ENCODE results near the gene ATAD3A.
"Not testable (repeated sequence)": the region's sequence is repeated elsewhere in the genome, so short reads cannot be mapped to it uniquely, and the experiment has no call there.

Gene ATAD3A

DNA sequence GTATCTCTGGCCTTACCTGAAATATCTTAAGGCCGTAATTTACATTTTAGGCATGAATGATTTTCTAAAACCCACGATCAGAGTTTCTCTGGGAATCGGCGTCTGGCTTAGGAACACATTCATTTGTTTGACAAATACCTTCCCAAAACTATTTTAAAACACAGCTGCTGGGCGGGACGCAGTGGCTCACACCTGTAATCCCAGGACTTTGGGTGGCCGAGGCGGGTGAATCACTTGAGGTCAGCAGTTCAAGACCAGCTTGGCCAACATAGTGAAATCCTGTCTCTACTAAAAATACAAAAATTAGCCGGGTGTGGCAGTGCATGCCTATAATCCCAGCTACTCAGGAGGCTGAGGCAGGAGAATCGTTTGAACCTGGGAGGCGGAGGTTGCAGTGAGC, 45.0 kb downstream of the ATAD3A start:
- H3K27me3 Mint-ChIP-seq: not testable (repeated sequence)

DNA sequence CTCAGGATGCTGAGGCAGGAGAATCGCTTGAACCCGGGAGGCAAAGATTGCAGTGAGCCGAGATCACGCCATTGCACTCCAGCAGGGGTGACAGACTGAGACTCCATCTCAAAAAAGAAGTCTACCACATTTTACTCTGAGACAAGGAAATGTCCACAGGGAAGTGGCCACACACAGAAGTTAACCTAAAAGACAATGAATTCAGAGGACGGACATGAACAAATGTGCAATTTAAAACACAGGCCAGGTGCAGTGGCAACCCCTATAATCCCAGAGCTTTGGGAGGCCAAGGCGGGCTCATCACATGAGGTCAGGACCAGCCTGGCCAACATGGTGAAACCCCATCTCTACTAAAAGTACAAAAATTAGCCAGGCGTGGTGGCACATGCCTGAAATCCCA, 45.7 kb downstream of the ATAD3A start:
- H3K4me1 Mint-ChIP-seq; H3K36me3 Mint-ChIP-seq; DNase-seq (ENCODE audit: low spot score in 2 of 2); H3K27me3 Mint-ChIP-seq; H3K9me3 Mint-ChIP-seq; H3K4me3 Mint-ChIP-seq; H3K27ac Mint-ChIP-seq; ATAC-seq (ENCODE audit: low read depth): not testable (repeated sequence)

More for the DNA sequence above, 45.0 kb downstream of the ATAD3A start:
- not testable (repeated sequence) for H3K27ac Mint-ChIP-seq; H3K36me3 Mint-ChIP-seq; ATAC-seq (ENCODE audit: low read depth); DNase-seq (ENCODE audit: low spot score in 2 of 2); H3K4me3 Mint-ChIP-seq; H3K9me3 Mint-ChIP-seq; H3K4me1 Mint-ChIP-seq

GRCh38 chr1:1558591-1558990, 46.6 kb downstream of the ATAD3A start:
- Mint-ChIP-seq H3K36me3 (peaks cover 5% of the 10 kb centered on the region), H3K27ac (peak overlapping the region; percentile 31), H3K4me1 (peaks cover 5% of the 10 kb centered on the region), H3K27me3 (no peaks in the 10 kb centered on the region), H3K4me3 (no peak overlapping the region), H3K9me3 (no peaks in the 10 kb centered on the region)
- ATAC-seq (ENCODE audit: low read depth): no peak
- no peak for DNase-seq (ENCODE audit: low spot score in 2 of 2)

- Mint-ChIP-seq H3K4me3 (no peak overlapping the region), H3K27ac (peak overlapping the region; percentile 31), H3K27me3 (no peaks in the 10 kb centered on the region), H3K9me3 (no peaks in the 10 kb centered on the region), H3K4me1 (peaks cover 5% of the 10 kb centered on the region), H3K36me3 (peaks cover 10% of the 10 kb centered on the region)
- DNase-seq (ENCODE audit: low spot score in 2 of 2) (no peak), ATAC-seq (ENCODE audit: low read depth) (no peak)
These were observed 47.1 kb downstream of the ATAD3A start for GRCh38 chr1:1559066-1559465.

GRCh38 chr1:1560178-1560577, 48.2 kb downstream of the ATAD3A start:
- Mint-ChIP-seq H3K4me1 (peaks cover 9% of the 10 kb centered on the region), H3K36me3 (peaks cover 19% of the 10 kb centered on the region), H3K4me3 (no peak overlapping the region), H3K9me3 (no peaks in the 10 kb centered on the region), H3K27ac (no peak overlapping the region), H3K27me3 (no peaks in the 10 kb centered on the region)
- no peak for ATAC-seq (ENCODE audit: low read depth)
- DNase-seq (ENCODE audit: low spot score in 2 of 2): no peak

- DNase-seq (ENCODE audit: low spot score in 2 of 2): no peak
- H3K36me3 Mint-ChIP-seq: peaks cover 21% of the 10 kb centered on the region
- no peaks in the 10 kb centered on the region for H3K9me3 Mint-ChIP-seq
- no peaks in the 10 kb centered on the region for H3K27me3 Mint-ChIP-seq
- H3K4me1 Mint-ChIP-seq: peaks cover 8% of the 10 kb centered on the region
- no peak overlapping the region for H3K4me3 Mint-ChIP-seq
- peak overlapping the region; percentile 84 for H3K27ac Mint-ChIP-seq
- no peak for ATAC-seq (ENCODE audit: low read depth)
These were observed 50.0 kb downstream of the ATAD3A start for GRCh38 chr1:1561801-1562470.

DNA sequence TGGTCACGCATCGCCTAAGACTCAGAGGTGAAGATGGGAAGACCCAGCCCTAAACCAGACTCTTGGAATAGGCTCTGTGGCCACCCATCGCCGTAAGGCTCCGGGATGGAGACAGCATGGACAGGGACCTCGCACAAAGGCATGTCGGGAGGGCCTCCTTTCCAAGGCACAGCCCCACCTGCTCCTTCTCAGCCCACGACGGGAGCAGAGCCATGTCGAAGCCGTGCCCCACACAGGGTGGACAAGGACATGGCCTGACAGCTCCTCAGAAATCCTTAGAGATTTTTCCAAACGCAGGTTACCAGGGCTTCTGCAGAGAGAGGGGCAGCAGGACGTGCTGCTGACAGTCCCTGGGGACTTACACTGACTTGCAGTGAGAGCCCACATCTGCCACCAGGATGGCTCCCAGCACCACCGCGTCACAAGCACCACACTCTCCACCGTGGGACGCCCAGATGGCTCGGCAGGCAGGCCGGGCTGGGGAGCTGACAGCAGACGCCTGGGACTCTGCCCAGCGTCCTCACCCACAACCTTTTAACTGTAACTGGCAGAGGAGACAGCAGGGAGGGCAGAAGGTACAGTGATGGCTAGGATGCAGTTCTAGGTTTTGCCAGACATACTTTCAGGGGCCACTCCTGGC, 50.7 kb downstream of the ATAD3A start:
- H3K36me3 Mint-ChIP-seq: peaks cover 21% of the 10 kb centered on the region
- no peak for ATAC-seq (ENCODE audit: low read depth)
- H3K4me1 Mint-ChIP-seq: peaks cover 15% of the 10 kb centered on the region
- no peak for DNase-seq (ENCODE audit: low spot score in 2 of 2)
- no peak overlapping the region for H3K27ac Mint-ChIP-seq
- no peak overlapping the region for H3K4me3 Mint-ChIP-seq
- H3K27me3 Mint-ChIP-seq: no peaks in the 10 kb centered on the region
- no peaks in the 10 kb centered on the region for H3K9me3 Mint-ChIP-seq

- ATAC-seq (ENCODE audit: low read depth) (no peak), DNase-seq (ENCODE audit: low spot score in 2 of 2) (no peak)
- Mint-ChIP-seq H3K36me3 (peaks cover 21% of the 10 kb centered on the region), H3K4me3 (no peak overlapping the region), H3K4me1 (peaks cover 13% of the 10 kb centered on the region), H3K27me3 (no peaks in the 10 kb centered on the region), H3K27ac (no peak overlapping the region), H3K9me3 (no peaks in the 10 kb centered on the region)
These were observed 51.7 kb downstream of the ATAD3A start for GRCh38 chr1:1563688-1564087.

DNA sequence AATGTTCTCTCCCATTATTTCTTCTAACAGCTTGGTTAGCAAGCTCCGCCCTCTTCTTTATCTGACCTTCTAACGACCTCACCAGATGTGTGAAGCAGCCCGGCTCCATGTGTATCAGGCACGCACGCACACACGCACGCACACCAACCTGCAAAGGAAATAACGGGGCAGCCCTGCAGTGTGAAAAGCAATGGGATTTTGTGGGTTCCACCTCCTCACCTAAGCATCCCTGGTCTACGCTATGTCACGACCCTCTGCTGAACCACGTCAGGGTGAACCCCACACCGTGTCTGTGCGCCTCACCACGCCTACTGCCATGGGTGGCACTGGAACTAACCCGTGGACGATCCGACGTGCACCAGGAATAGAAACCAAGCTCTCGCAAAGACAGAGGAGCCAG, 52.3 kb downstream of the ATAD3A start:
- DNase-seq (ENCODE audit: low spot score in 2 of 2) (no peak), ATAC-seq (ENCODE audit: low read depth) (no peak)
- peak overlapping the region; percentile 65 for H3K27ac Mint-ChIP-seq
- H3K27me3 Mint-ChIP-seq: no peaks in the 10 kb centered on the region
- H3K4me1 Mint-ChIP-seq: peaks cover 12% of the 10 kb centered on the region
- H3K9me3 Mint-ChIP-seq: no peaks in the 10 kb centered on the region
- peaks cover 21% of the 10 kb centered on the region for H3K36me3 Mint-ChIP-seq
- H3K4me3 Mint-ChIP-seq: no peak overlapping the region

DNA sequence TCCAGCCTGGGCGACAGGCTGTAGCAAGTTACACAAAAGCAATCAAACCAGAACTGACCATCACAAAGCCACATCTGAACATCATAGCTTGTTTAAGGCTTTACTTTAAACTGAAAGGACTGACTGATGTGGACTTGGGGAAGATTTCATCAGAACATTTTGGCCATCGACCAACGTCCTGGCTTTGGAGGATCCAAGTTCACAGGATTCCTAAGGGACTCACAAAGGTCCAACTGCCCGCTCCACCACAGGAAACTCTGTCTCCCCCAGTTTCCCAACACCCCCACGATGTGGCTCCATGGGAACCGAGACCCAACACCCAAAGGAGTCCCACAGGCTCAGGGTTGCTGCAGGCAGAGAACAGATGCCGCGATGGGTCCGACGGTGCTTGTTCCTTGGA, 53.4 kb downstream of the ATAD3A start:
- Mint-ChIP-seq H3K27me3 (no peaks in the 10 kb centered on the region), H3K4me3 (no peak overlapping the region), H3K27ac (peak overlapping the region; percentile 65), H3K36me3 (peaks cover 23% of the 10 kb centered on the region), H3K4me1 (peaks cover 15% of the 10 kb centered on the region), H3K9me3 (no peaks in the 10 kb centered on the region)
- no peak for ATAC-seq (ENCODE audit: low read depth)
- DNase-seq (ENCODE audit: low spot score in 2 of 2): no peak

DNA sequence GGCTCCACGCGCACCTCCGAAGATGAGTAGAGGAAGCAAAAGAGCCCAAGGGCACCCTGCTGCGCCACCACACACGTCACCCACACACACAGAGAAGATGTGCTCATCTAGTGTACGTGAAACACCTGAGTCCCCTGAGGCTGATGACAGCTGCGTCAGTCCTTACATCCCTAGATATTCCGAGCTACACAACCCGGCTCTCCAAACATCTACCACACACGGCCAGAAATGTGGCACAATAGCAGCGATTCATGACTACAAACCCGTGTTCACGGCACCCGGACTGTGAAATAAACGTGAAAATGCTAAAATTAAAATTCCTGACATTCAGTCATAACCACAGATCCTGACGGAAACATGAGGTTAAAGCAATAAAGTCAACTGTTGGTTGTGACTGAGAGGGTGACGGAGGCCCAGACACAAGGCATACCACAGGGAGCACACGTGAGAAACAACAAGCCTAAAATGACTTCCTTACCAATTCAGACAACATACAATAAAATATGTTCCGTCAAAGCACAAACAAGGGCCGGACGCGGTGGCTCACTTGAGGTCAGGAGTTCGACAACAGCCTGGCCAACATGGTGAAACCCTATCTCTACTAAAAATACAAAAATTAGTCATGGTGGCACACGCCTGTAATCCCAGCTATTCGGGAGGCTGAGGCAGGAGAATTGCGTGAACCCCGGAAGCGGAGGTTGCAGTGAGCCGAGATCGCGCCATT, 55.4 kb downstream of the ATAD3A start:
- DNase-seq (ENCODE audit: low spot score in 2 of 2) (no peak), ATAC-seq (ENCODE audit: low read depth) (no peak)
- Mint-ChIP-seq H3K27ac (peak overlapping the region; percentile 31), H3K36me3 (peaks cover 18% of the 10 kb centered on the region), H3K4me3 (no peak overlapping the region), H3K9me3 (no peaks in the 10 kb centered on the region), H3K27me3 (no peaks in the 10 kb centered on the region), H3K4me1 (peaks cover 18% of the 10 kb centered on the region)

- Mint-ChIP-seq H3K36me3 (peaks cover 18% of the 10 kb centered on the region), H3K27ac (no peak overlapping the region), H3K4me1 (peaks cover 18% of the 10 kb centered on the region), H3K4me3 (no peak overlapping the region), H3K9me3 (no peaks in the 10 kb centered on the region), H3K27me3 (no peaks in the 10 kb centered on the region)
- DNase-seq (ENCODE audit: low spot score in 2 of 2) (no peak), ATAC-seq (ENCODE audit: low read depth) (no peak)
These were observed 55.9 kb downstream of the ATAD3A start for GRCh38 chr1:1567891-1568291.

DNA sequence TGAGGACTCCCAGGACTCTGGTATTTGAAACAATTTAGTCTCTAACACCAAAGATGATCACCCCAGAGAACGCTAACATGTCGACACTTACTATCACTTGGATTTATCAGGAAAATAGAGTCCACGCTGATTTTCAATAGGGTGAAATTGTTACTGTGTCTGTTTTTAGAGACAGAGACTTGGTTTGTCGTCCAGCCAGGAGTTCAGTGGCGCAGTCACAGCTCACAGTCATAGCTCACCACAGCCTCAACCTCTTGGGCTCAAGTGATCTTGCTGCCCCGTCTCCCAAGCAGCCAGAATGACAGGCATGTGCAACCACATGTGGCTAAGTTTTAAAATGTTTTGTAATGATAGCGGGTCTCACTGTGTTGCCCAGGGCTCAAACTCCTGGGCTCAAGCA, 57.4 kb downstream of the ATAD3A start:
- H3K36me3 Mint-ChIP-seq: peaks cover 11% of the 10 kb centered on the region
- DNase-seq (ENCODE audit: low spot score in 2 of 2) (no peak), ATAC-seq (ENCODE audit: low read depth) (no peak)
- H3K27ac Mint-ChIP-seq: no peak overlapping the region
- H3K4me1 Mint-ChIP-seq: peaks cover 25% of the 10 kb centered on the region
- no peaks in the 10 kb centered on the region for H3K9me3 Mint-ChIP-seq
- H3K4me3 Mint-ChIP-seq: no peak overlapping the region
- no peaks in the 10 kb centered on the region for H3K27me3 Mint-ChIP-seq

DNA sequence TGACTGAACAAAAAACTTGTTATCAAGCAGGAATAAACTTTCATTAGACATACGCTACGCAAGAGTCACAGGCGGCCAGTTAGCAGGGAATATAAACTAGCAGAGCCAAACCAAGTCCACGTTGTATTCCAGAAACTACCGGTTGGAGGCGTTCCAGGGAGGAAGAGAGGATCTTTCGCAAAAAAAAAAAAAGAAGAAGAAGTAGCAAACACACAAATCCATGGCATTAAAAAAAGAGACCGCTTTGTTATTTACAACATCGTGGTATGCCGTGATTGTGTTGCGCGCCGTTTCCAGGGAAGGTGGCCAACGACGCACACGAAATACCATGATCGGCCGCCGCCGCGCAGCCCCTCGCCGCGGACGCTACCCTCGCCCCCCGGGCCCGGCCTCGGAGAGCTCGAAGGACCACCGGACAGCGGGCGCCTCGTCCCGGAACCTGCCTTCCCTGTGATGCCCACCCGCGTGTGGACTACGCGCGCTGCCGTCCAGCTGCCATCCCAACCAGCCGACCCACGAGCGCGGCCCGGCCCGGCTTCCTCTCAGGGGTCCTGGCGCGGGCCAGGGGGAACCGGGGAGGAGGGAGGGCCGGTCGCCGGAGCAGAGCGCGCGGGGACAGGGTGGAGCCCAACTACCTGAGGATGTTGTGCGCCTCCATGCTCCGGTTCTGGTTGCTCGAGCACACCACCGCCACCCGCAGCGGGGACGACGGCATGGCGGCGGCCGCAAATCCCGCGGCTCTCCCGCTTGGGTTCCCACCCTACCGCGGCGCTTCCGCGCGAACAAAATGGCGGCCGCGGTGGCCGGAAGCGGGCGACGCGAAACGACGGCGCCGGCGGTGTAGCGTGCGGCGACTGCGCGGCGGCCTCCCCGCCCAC, 62.1 kb downstream of the ATAD3A start:
- peak overlapping the region; percentile 96 for H3K4me3 Mint-ChIP-seq
- peaks cover 2% of the 10 kb centered on the region for H3K36me3 Mint-ChIP-seq
- DNase-seq (ENCODE audit: low spot score in 2 of 2): peak in 1 of 2 donors; percentile 20

More for the DNA sequence above, 62.1 kb downstream of the ATAD3A start:
- ATAC-seq (ENCODE audit: low read depth): peak; percentile 75
- H3K9me3 Mint-ChIP-seq: no peaks in the 10 kb centered on the region
- H3K4me1 Mint-ChIP-seq: peaks cover 18% of the 10 kb centered on the region
- H3K27me3 Mint-ChIP-seq: no peaks in the 10 kb centered on the region
- peak overlapping the region; percentile 99 for H3K27ac Mint-ChIP-seq

Measured in memory B cell (primary cell).